ENCODE measurements around the gene ARHGAP12.

Gene ARHGAP12

GRCh38 chr10:31761156-31761555 is 167.5 kb downstream of the ARHGAP12 start:
- H3K36me3 ChIP-seq (ENCODE audit: control insufficient read depth in 2 of 2, insufficient read depth in 2 of 2, low read length in 2 of 2), result no peaks in the 10 kb centered on the region
- no peaks in the 10 kb centered on the region for H3K27me3 ChIP-seq (ENCODE audit: control insufficient read depth in 2 of 2, insufficient read depth in 2 of 2, low read length in 2 of 2)
- peak overlapping the region in 1 of 2 donors; percentile 77 for H3K9ac ChIP-seq (ENCODE audit: low read depth in 1 of 2, low read length in 2 of 2)
- no peaks in the 10 kb centered on the region for H3K9me3 ChIP-seq (ENCODE audit: control insufficient read depth in 2 of 2, low read length in 2 of 2)
- H3K27ac ChIP-seq (ENCODE audit: low read depth in 2 of 2, low read length in 2 of 2), result no peak overlapping the region
- H3K4me1 ChIP-seq (ENCODE audit: control insufficient read depth in 2 of 2, insufficient read depth in 2 of 2, low read length in 2 of 2), result peaks cover 5 to 8% of the 10 kb centered on the region in 2 donors
- H3K4me3 ChIP-seq (ENCODE audit: low read length in 2 of 2), result no peak overlapping the region

- Histone ChIP-seq H3K4me3 (ENCODE audit: low read length in 2 of 2) (peak overlapping the region; percentile 62 to 74), H3K4me1 (ENCODE audit: control insufficient read depth in 2 of 2, insufficient read depth in 2 of 2, low read length in 2 of 2) (peaks cover 5 to 8% of the 10 kb centered on the region in 2 donors), H3K27me3 (ENCODE audit: control insufficient read depth in 2 of 2, insufficient read depth in 2 of 2, low read length in 2 of 2) (no peaks in the 10 kb centered on the region), H3K9ac (ENCODE audit: low read depth in 1 of 2, low read length in 2 of 2) (peak overlapping the region; percentile 38 to 77), H3K9me3 (ENCODE audit: control insufficient read depth in 2 of 2, low read length in 2 of 2) (no peaks in the 10 kb centered on the region), H3K27ac (ENCODE audit: low read depth in 2 of 2, low read length in 2 of 2) (peak overlapping the region; percentile 75 to 87), H3K36me3 (ENCODE audit: control insufficient read depth in 2 of 2, insufficient read depth in 2 of 2, low read length in 2 of 2) (no peaks in the 10 kb centered on the region)
Observed at GRCh38 chr10:31760674-31761081, 168.0 kb downstream of the ARHGAP12 start.

GRCh38 chr10:31759799-31760626 is 168.6 kb downstream of the ARHGAP12 start:
- Histone ChIP-seq H3K27me3 (ENCODE audit: control insufficient read depth in 2 of 2, insufficient read depth in 2 of 2, low read length in 2 of 2) (no peaks in the 10 kb centered on the region), H3K27ac (ENCODE audit: low read depth in 2 of 2, low read length in 2 of 2) (peak overlapping the region; percentile 95), H3K4me3 (ENCODE audit: low read length in 2 of 2) (peak overlapping the region; percentile 79 to 86), H3K9ac (ENCODE audit: low read depth in 1 of 2, low read length in 2 of 2) (peak overlapping the region; percentile 80 to 94), H3K4me1 (ENCODE audit: control insufficient read depth in 2 of 2, insufficient read depth in 2 of 2, low read length in 2 of 2) (peaks cover 5 to 8% of the 10 kb centered on the region in 2 donors), H3K36me3 (ENCODE audit: control insufficient read depth in 2 of 2, insufficient read depth in 2 of 2, low read length in 2 of 2) (no peaks in the 10 kb centered on the region), H3K9me3 (ENCODE audit: control insufficient read depth in 2 of 2, low read length in 2 of 2) (no peaks in the 10 kb centered on the region)

- Histone ChIP-seq H3K9ac (ENCODE audit: low read depth in 1 of 2, low read length in 2 of 2) (peak overlapping the region; percentile 80 to 94), H3K27me3 (ENCODE audit: control insufficient read depth in 2 of 2, insufficient read depth in 2 of 2, low read length in 2 of 2) (no peaks in the 10 kb centered on the region), H3K36me3 (ENCODE audit: control insufficient read depth in 2 of 2, insufficient read depth in 2 of 2, low read length in 2 of 2) (no peaks in the 10 kb centered on the region), H3K9me3 (ENCODE audit: control insufficient read depth in 2 of 2, low read length in 2 of 2) (no peaks in the 10 kb centered on the region), H3K4me3 (ENCODE audit: low read length in 2 of 2) (peak overlapping the region; percentile 79 to 86), H3K4me1 (ENCODE audit: control insufficient read depth in 2 of 2, insufficient read depth in 2 of 2, low read length in 2 of 2) (peaks cover 5 to 8% of the 10 kb centered on the region in 2 donors), H3K27ac (ENCODE audit: low read depth in 2 of 2, low read length in 2 of 2) (peak overlapping the region; percentile 95)
Observed at GRCh38 chr10:31759124-31759798, 169.4 kb downstream of the ARHGAP12 start.

- peak overlapping the region in 1 of 2 donors; percentile 32 for H3K27ac ChIP-seq (ENCODE audit: low read depth in 2 of 2, low read length in 2 of 2)
- no peaks in the 10 kb centered on the region for H3K9me3 ChIP-seq (ENCODE audit: control insufficient read depth in 2 of 2, low read length in 2 of 2)
- H3K36me3 ChIP-seq (ENCODE audit: control insufficient read depth in 2 of 2, insufficient read depth in 2 of 2, low read length in 2 of 2), result no peaks in the 10 kb centered on the region
- H3K27me3 ChIP-seq (ENCODE audit: control insufficient read depth in 2 of 2, insufficient read depth in 2 of 2, low read length in 2 of 2), result no peaks in the 10 kb centered on the region
- peaks cover 5 to 8% of the 10 kb centered on the region in 2 donors for H3K4me1 ChIP-seq (ENCODE audit: control insufficient read depth in 2 of 2, insufficient read depth in 2 of 2, low read length in 2 of 2)
- H3K4me3 ChIP-seq (ENCODE audit: low read length in 2 of 2), result no peak overlapping the region
- no peak overlapping the region for H3K9ac ChIP-seq (ENCODE audit: low read depth in 1 of 2, low read length in 2 of 2)
Observed at GRCh38 chr10:31758495-31758894, 170.1 kb downstream of the ARHGAP12 start.

GRCh38 chr10:31757831-31758230 is 170.8 kb downstream of the ARHGAP12 start:
- Histone ChIP-seq H3K4me3 (ENCODE audit: low read length in 2 of 2) (no peak overlapping the region), H3K4me1 (ENCODE audit: control insufficient read depth in 2 of 2, insufficient read depth in 2 of 2, low read length in 2 of 2) (peaks cover 5 to 8% of the 10 kb centered on the region in 2 donors), H3K9me3 (ENCODE audit: control insufficient read depth in 2 of 2, low read length in 2 of 2) (no peaks in the 10 kb centered on the region), H3K9ac (ENCODE audit: low read depth in 1 of 2, low read length in 2 of 2) (no peak overlapping the region), H3K36me3 (ENCODE audit: control insufficient read depth in 2 of 2, insufficient read depth in 2 of 2, low read length in 2 of 2) (no peaks in the 10 kb centered on the region), H3K27ac (ENCODE audit: low read depth in 2 of 2, low read length in 2 of 2) (peak overlapping the region in 1 of 2 donors; percentile 28), H3K27me3 (ENCODE audit: control insufficient read depth in 2 of 2, insufficient read depth in 2 of 2, low read length in 2 of 2) (no peaks in the 10 kb centered on the region)

GRCh38 chr10:31757386-31757791 is 171.2 kb downstream of the ARHGAP12 start:
- Histone ChIP-seq H3K27ac (ENCODE audit: low read depth in 2 of 2, low read length in 2 of 2) (peak overlapping the region in 1 of 2 donors; percentile 23), H3K36me3 (ENCODE audit: control insufficient read depth in 2 of 2, insufficient read depth in 2 of 2, low read length in 2 of 2) (no peaks in the 10 kb centered on the region), H3K9me3 (ENCODE audit: control insufficient read depth in 2 of 2, low read length in 2 of 2) (no peaks in the 10 kb centered on the region), H3K27me3 (ENCODE audit: control insufficient read depth in 2 of 2, insufficient read depth in 2 of 2, low read length in 2 of 2) (no peaks in the 10 kb centered on the region), H3K4me1 (ENCODE audit: control insufficient read depth in 2 of 2, insufficient read depth in 2 of 2, low read length in 2 of 2) (peaks cover 5 to 8% of the 10 kb centered on the region in 2 donors), H3K4me3 (ENCODE audit: low read length in 2 of 2) (no peak overlapping the region), H3K9ac (ENCODE audit: low read depth in 1 of 2, low read length in 2 of 2) (no peak overlapping the region)

- Histone ChIP-seq H3K27ac (ENCODE audit: low read depth in 2 of 2, low read length in 2 of 2) (peak overlapping the region in 1 of 2 donors; percentile 23), H3K9me3 (ENCODE audit: control insufficient read depth in 2 of 2, low read length in 2 of 2) (no peaks in the 10 kb centered on the region), H3K36me3 (ENCODE audit: control insufficient read depth in 2 of 2, insufficient read depth in 2 of 2, low read length in 2 of 2) (no peaks in the 10 kb centered on the region), H3K4me3 (ENCODE audit: low read length in 2 of 2) (no peak overlapping the region), H3K27me3 (ENCODE audit: control insufficient read depth in 2 of 2, insufficient read depth in 2 of 2, low read length in 2 of 2) (no peaks in the 10 kb centered on the region), H3K4me1 (ENCODE audit: control insufficient read depth in 2 of 2, insufficient read depth in 2 of 2, low read length in 2 of 2) (peaks cover 5 to 8% of the 10 kb centered on the region in 2 donors), H3K9ac (ENCODE audit: low read depth in 1 of 2, low read length in 2 of 2) (no peak overlapping the region)
Observed at GRCh38 chr10:31756729-31757110, 171.9 kb downstream of the ARHGAP12 start.

- H3K27ac ChIP-seq (ENCODE audit: low read depth in 2 of 2, low read length in 2 of 2), result no peak overlapping the region
- H3K36me3 ChIP-seq (ENCODE audit: control insufficient read depth in 2 of 2, insufficient read depth in 2 of 2, low read length in 2 of 2), result no peaks in the 10 kb centered on the region
- H3K4me3 ChIP-seq (ENCODE audit: low read length in 2 of 2), result no peak overlapping the region
- H3K27me3 ChIP-seq (ENCODE audit: control insufficient read depth in 2 of 2, insufficient read depth in 2 of 2, low read length in 2 of 2), result no peaks in the 10 kb centered on the region
- no peaks in the 10 kb centered on the region for H3K9me3 ChIP-seq (ENCODE audit: control insufficient read depth in 2 of 2, low read length in 2 of 2)
- no peak overlapping the region for H3K9ac ChIP-seq (ENCODE audit: low read depth in 1 of 2, low read length in 2 of 2)
- peaks cover 5 to 8% of the 10 kb centered on the region in 2 donors for H3K4me1 ChIP-seq (ENCODE audit: control insufficient read depth in 2 of 2, insufficient read depth in 2 of 2, low read length in 2 of 2)
Observed at GRCh38 chr10:31756101-31756728, 172.4 kb downstream of the ARHGAP12 start.
